ENCODE results near the gene ZGRF1.

DNA sequence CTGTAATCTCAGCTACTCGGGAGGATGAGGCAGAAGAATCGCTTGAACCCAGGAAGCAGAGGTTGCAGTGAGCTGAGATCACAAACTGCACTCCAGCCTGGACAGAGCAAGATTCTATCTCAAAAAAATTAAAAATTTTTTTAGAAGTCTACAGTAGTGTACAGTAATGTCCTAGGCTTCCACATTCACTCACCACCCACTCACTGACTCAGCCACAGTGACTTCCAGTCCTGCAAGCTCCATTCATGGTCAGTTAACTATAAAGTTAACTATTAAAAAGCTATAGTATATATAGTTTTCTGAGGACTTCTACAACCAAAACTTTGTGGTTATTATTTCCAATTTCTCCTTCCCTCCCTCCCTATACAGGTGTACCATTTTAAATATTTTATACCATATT lies 86.0 kb downstream of the ZGRF1 start:
- TF ChIP-seq, protein P1, sequence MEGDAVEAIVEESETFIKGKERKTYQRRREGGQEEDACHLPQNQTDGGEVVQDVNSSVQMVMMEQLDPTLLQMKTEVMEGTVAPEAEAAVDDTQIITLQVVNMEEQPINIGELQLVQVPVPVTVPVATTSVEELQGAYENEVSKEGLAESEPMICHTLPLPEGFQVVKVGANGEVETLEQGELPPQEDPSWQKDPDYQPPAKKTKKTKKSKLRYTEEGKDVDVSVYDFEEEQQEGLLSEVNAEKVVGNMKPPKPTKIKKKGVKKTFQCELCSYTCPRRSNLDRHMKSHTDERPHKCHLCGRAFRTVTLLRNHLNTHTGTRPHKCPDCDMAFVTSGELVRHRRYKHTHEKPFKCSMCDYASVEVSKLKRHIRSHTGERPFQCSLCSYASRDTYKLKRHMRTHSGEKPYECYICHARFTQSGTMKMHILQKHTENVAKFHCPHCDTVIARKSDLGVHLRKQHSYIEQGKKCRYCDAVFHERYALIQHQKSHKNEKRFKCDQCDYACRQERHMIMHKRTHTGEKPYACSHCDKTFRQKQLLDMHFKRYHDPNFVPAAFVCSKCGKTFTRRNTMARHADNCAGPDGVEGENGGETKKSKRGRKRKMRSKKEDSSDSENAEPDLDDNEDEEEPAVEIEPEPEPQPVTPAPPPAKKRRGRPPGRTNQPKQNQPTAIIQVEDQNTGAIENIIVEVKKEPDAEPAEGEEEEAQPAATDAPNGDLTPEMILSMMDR (tag by site-specific recombination; IDR thresholded peaks at IDR 0.05), result no peak
- TF ChIP-seq ZNF132 (tag by site-specific recombination; IDR thresholded peaks at IDR 0.05; ENCODE audit: borderline replicate concordance), result no peak

Data from HEK293 (cell line).